OCI-LY7 (cell line): ENCODE measurements around the gene FANCC. TPM values are rescaled to one million over a fixed set of nuclear protein-coding genes. Genes with fewer than 3 reads are reported as not detected.

Experiments used
- BruUV-seq: library from RNA; stranded (reverse); fragments of 400-500 nt; replicated peaks from 2 replicates; lab custom pipeline; 2021; lab: Mats Ljungman, UMichigan
- CTCF ChIA-PET: fragments of 300-600 bp; sonication (Branson Sonifier 250); formaldehyde crosslinking; loops from one replicate; lab custom pipeline; 2022; ENCODE audit warnings: antibody characterized with exemption; ENCODE audit not compliant: unreplicated experiment; lab: Charles Lee
- POLR2A ChIA-PET: fragments of 300-600 bp; sonication (Branson Sonifier 250); formaldehyde crosslinking; loops from one replicate; lab custom pipeline; 2022; ENCODE audit warnings: antibody characterized with exemption; lab: Charles Lee
- DNase-seq: peaks from one replicate; pipeline ENCODE4 v3.0.0-alpha.2; 2015; ENCODE audit warnings: low spot score
- H2AFZ ChIP-seq: fragments of 200-600 bp; sonication (generic), shearing (Covaris generic); 2 replicates; pipeline ENCODE4 v1.6.1; 2014; ENCODE audit warnings: mild to moderate bottlenecking, antibody characterized with exemption, low read length, moderate library complexity
- H3K27ac ChIP-seq: fragments of 200-600 bp; sonication (generic); 2 replicates; pipeline ENCODE4 v1.5.1; 2014; ENCODE audit warnings: mixed run types, low read depth, mild to moderate bottlenecking, moderate library complexity, low read length, inconsistent platforms; ENCODE audit not compliant: poor library complexity, severe bottlenecking
- H3K36me3 ChIP-seq: fragments of 200-600 bp; sonication (generic); 2 replicates; pipeline ENCODE4 v1.6.1; 2014; ENCODE audit warnings: mild to moderate bottlenecking, antibody characterized with exemption, low read length, moderate library complexity, mixed read lengths; ENCODE audit not compliant: insufficient read depth
- H3K4me1 ChIP-seq: fragments of 200-600 bp; sonication (generic); 2 replicates; pipeline ENCODE4 v1.5.1; 2014; ENCODE audit warnings: mild to moderate bottlenecking, low read length; ENCODE audit not compliant: insufficient read depth, poor library complexity, severe bottlenecking
- H3K4me2 ChIP-seq: fragments of 200-600 bp; sonication (generic); 2 replicates; pipeline ENCODE4 v1.6.1; 2014; ENCODE audit warnings: mild to moderate bottlenecking, low read length
- H3K4me3 ChIP-seq: fragments of 200-600 bp; sonication (generic); 2 replicates; pipeline ENCODE4 v1.5.1; 2014; ENCODE audit warnings: mild to moderate bottlenecking, low read depth, low read length; ENCODE audit not compliant: poor library complexity, severe bottlenecking
- H3K79me2 ChIP-seq: fragments of 200-600 bp; sonication (generic); 2 replicates; pipeline ENCODE4 v1.6.1; 2016; ENCODE audit warnings: low read depth, mild to moderate bottlenecking, low read length, moderate library complexity, mixed read lengths; ENCODE audit not compliant: insufficient read depth
- H3K9me2 ChIP-seq: fragments of 200-600 bp; sonication (generic); 2 replicates; pipeline ENCODE4 v1.6.1; 2016; ENCODE audit warnings: mild to moderate bottlenecking, low read length, mixed read lengths; ENCODE audit not compliant: insufficient read depth
- H3K9me3 ChIP-seq: fragments of 200-600 bp; sonication (generic); 2 replicates; pipeline ENCODE4 v1.6.1; 2014; ENCODE audit warnings: mild to moderate bottlenecking, mixed run types, low read length, mixed read lengths
- H4K20me1 ChIP-seq: fragments of 200-600 bp; sonication (generic); 2 replicates; pipeline ENCODE4 v1.6.1; 2014; ENCODE audit warnings: mild to moderate bottlenecking, antibody characterized with exemption, low read length, moderate library complexity, mixed read lengths; ENCODE audit not compliant: insufficient read depth
- CTCF ChIP-seq: fragments of 200-600 bp; sonication (generic); conservative IDR thresholded peaks from 2 replicates; pipeline ENCODE4 v1.5.1; 2014; ENCODE audit warnings: mild to moderate bottlenecking, antibody characterized with exemption, low read length, moderate library complexity, mixed read lengths
- EZH2phosphoT487 ChIP-seq: fragments of 200-600 bp; sonication (generic); IDR thresholded peaks from 2 replicates; pipeline ENCODE4 v1.6.1; 2018; ENCODE audit warnings: low read depth, borderline replicate concordance, mild to moderate bottlenecking, mixed run types, antibody characterized with exemption, low read length, moderate library complexity, mixed read lengths
- intact Hi-C: fragments of 100-400 bp; cut with micrococcal nuclease; formaldehyde crosslinking; loops from one replicate; pipeline ENCODE4 v1.10.0; 2022; ENCODE audit not compliant: unreplicated experiment
- total RNA-seq, 2 experiments: library from RNA; depleted of rRNA in 1 of 2; stranded (reverse); fragments of >200 nt in 1 of 2; shearing (Covaris generic) in 1 of 2; gene quantifications; 2 replicates each; pipeline ENCODE4 v1.2.3, GENCODE V29; 2014 to 2022

FANCC gene
- total RNA-seq, 2 experiments from 2014 or later = 13.9 to 28.7 TPM

DNA sequence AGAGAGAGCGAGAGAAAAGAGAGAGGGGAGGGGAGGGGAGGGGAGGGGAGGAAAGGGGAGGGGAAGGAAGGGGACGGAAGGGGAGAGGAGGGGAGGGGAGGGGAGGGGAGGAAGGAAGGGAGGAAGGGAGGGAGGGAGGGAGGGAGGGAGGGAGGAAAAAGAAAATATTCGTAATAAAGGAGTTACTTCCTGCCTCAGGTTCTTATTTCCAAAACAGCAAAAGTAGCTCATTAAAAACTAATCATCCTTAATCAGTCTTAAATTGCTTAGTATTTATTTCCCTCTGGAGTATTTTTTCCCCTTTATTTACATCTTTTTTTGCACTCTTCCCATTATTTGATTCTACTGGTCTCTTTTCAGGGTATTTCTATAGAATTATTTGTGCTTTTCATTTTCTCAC, 162.3 kb downstream of the FANCC start:
- H3K36me3 ChIP-seq = no peaks in the 10 kb centered on the region
- CTCF ChIA-PET = interaction anchor here (1.0 kb wide), 1 partner anchor 13 kb away, joined by 3 read pairs; no protein-coding TSS in a partner anchor
- H3K4me2 ChIP-seq = no peak overlapping the region
- H3K27ac ChIP-seq = no peak overlapping the region
- no peaks in the 10 kb centered on the region for H4K20me1 ChIP-seq
- H3K9me3 ChIP-seq = no peaks in the 10 kb centered on the region
- no peaks in the 10 kb centered on the region; the same call in 1 of the 2 replicates for H3K79me2 ChIP-seq
- BruUV-seq = no TSS peak
- H3K4me3 ChIP-seq = no peak overlapping the region
- H3K4me1 ChIP-seq = no peaks in the 10 kb centered on the region
- POLR2A ChIA-PET = interaction anchor here (0.5 kb wide), 1 partner anchor 553 kb away, joined by 7 read pairs; no protein-coding TSS in a partner anchor
- intact Hi-C loops = no loop called here
- H3K9me2 ChIP-seq = no peaks in the 10 kb centered on the region
- TF ChIP-seq CTCF (no peak), EZH2phosphoT487 (no peak)
- H2AFZ ChIP-seq = no peak overlapping the region
- DNase-seq = no peak

GRCh38 chr9:95150903-95151302, 166.6 kb downstream of the FANCC start:
- Histone ChIP-seq H3K9me3 (no peaks in the 10 kb centered on the region), H3K4me3 (no peak overlapping the region), H3K9me2 (no peaks in the 10 kb centered on the region), H4K20me1 (no peaks in the 10 kb centered on the region), H3K79me2 (no peaks in the 10 kb centered on the region; the same call in 1 of the 2 replicates), H2AFZ (no peak overlapping the region), H3K4me1 (no peaks in the 10 kb centered on the region), H3K4me2 (no peak overlapping the region), H3K27ac (no peak overlapping the region), H3K36me3 (no peaks in the 10 kb centered on the region)
- intact Hi-C loops = no loop called here
- no peak for TF ChIP-seq CTCF
- no peak for TF ChIP-seq EZH2phosphoT487
- DNase-seq = no peak
- CTCF ChIA-PET = no interaction called here
- BruUV-seq = no TSS peak
- POLR2A ChIA-PET = no interaction called here

DNA sequence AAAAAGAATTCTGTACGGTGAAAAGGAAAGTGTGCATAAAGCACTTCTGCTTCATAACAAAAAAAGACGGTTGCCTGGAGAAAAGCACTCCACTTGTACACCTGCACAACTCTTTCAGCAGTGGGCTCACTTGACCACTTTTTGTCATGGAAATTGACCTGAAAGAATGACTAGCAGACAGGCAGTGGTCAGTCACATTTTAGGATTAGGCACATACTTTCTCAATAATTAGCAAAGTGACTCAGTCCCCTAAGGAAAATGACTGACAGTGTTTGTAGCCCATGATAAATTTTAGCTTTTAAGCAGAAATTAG, 169.3 kb downstream of the FANCC start:
- no peaks in the 10 kb centered on the region for H3K9me3 ChIP-seq
- CTCF ChIA-PET = no interaction called here
- H4K20me1 ChIP-seq = no peaks in the 10 kb centered on the region
- no peaks in the 10 kb centered on the region for H3K36me3 ChIP-seq
- no peak overlapping the region for H3K4me2 ChIP-seq
- intact Hi-C loops = no loop called here
- DNase-seq = no peak
- TF ChIP-seq CTCF = no peak
- TF ChIP-seq EZH2phosphoT487 = no peak
- no peak overlapping the region for H3K4me3 ChIP-seq
- H2AFZ ChIP-seq = no peak overlapping the region
- H3K4me1 ChIP-seq = no peaks in the 10 kb centered on the region
- H3K9me2 ChIP-seq = no peaks in the 10 kb centered on the region
- H3K27ac ChIP-seq = no peak overlapping the region
- POLR2A ChIA-PET = no interaction called here
- no peaks in the 10 kb centered on the region for H3K79me2 ChIP-seq
- no TSS peak for BruUV-seq
